ENCODE results near the gene OAS1.
"Not testable (repeated sequence)": the region's sequence is repeated elsewhere in the genome, so short reads cannot be mapped to it uniquely, and the experiment has no call there.

OAS1 gene

DNA sequence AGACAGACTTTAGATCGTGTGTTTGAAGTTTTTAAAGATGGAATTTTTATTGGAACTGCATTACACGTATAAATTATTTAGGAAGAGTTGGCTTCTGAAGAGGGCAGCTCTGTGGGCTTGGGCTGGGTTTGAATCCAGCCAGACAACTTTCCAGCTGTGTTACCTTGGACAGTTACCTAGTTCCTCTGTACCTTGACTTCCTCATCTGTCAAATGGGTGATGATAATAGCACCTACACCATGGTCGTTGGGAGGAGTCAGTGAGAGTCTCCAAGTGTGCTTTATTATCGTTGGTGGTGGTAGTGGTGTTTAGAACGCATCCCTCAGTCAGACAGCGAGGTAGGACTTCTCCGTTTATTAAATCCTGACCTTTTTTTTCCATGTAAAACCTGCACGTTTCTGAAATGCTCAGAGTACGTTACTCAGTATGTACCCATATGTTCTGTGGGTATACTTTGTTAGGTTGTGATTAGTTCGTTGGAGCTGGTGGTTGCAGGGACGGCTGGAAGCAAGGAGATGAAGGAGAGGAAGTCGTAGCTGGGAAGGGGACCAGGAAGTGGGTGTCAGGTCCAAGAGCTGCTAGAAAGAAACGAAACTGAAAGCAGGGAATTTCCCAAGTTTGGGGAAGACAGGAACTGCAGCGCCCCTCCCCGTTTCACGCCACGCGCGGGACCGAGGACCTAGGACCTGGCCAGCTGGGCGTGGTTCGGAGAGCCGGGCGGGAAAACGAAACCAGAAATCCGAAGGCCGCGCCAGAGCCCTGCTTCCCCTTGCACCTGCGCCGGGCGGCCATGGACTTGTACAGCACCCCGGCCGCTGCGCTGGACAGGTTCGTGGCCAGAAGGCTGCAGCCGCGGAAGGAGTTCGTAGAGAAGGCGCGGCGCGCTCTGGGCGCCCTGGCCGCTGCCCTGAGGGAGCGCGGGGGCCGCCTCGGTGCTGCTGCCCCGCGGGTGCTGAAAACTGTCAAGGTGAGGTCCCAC, 31.3 kb downstream of the OAS1 start, which contains the start of gene OAS3:
Gene OAS3 (plus strand): TSS at position 734 of the 979 bp plus-strand sequence. CDS start 57 bp downstream, at position 791.
- DNase-seq (ENCODE audit: low read depth in 2 of 2): peak; percentile 6 to 20

DNA sequence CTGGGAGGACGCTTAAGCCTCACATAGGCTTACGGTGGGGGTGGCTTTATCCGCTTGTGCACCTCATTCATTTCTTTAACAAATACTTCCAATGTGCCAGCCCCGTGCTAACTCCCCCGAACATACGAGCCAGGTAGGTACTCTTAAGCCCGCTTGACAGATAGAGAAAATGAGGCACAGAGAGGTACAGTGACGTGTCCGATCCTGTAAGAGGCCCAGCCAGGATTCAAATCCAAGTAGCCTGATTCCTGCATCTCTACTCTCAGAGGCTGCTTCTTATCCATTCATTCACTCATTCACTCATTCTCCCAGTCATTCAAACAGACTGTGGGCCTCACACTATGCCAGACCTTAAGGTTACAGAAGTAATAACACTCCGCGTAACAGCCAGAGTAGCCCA, 32.0 kb downstream of the OAS1 start:
- no peak for DNase-seq (ENCODE audit: low read depth in 2 of 2)

DNA sequence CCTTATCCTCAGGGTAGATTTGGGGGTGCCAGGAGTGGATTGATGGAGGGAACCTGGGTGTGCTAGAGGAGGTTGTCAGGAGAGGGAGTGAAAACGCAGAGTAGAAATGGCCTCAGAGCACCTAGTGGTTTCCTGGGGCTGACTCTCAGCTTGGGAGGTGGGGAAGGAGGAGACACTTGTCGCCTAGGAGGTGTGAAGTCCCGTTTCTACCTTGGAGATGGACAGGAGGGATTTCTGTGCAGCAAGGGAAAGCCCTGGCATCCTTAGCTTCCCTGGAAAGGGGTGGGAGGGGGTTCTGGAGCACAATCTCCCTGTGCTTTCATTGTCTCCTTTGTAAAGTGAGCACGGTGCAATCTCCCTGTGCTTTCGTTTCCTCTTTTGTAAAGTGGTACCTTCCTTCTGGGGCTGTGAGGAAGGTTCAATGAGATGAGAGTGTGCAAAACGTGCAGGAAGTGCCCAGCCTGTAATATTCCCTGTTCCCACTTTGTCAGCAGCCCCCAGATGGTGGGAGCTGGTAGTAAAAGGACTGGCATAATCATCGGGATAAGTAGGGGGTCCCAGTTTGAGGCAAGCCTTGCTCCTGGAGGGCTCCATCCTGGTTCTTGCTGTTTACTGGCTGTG, 33.1 kb downstream of the OAS1 start:
- DNase-seq (ENCODE audit: low read depth in 2 of 2): no peak

DNA sequence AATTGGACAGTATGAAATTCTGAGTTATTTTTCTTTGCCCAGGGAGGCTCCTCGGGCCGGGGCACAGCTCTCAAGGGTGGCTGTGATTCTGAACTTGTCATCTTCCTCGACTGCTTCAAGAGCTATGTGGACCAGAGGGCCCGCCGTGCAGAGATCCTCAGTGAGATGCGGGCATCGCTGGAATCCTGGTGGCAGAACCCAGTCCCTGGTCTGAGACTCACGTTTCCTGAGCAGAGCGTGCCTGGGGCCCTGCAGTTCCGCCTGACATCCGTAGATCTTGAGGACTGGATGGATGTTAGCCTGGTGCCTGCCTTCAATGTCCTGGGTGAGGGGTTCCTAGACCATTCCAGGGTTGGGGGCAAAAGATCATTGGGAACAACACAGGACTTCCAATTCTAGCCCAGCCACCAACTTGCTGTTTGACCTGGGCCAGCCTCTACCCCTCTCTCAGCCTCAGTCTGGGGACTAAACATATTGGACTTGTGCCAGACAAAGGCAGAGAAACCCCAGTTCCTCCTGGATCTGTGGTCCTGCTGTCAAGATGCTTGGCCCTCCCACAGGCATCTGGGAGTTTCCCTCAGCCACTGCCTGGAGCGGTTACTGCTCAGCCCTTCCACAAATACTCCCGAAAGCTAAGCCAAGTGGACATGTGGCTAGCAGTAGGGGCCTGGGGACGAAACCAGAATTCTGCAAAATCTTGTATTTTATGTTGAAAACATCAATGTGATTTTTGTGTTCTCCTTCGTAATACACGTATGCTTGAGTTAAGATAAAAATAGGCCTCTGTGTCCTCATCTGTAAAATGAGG, 35.0 kb downstream of the OAS1 start:
- no peak for DNase-seq (ENCODE audit: low read depth in 2 of 2)

DNA sequence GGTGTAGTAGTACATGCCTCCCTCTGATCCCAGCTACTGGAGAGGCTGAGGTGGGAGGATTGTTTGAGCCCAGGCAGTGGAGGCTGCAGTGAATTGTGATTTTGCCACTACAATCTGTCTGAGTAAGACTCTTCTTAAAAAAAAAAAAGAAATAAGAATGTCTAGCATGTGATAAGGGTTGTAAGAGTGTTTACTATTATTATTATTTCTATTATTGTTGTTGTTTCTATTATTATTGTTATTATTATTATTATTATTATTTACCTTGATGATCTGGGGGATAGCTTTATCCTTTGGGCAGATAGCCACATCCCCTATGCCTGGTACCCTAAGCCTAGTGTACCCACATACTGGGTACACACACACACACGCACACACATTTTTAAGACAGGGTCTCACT, 35.8 kb downstream of the OAS1 start:
- DNase-seq (ENCODE audit: low read depth in 2 of 2): no peak

DNA sequence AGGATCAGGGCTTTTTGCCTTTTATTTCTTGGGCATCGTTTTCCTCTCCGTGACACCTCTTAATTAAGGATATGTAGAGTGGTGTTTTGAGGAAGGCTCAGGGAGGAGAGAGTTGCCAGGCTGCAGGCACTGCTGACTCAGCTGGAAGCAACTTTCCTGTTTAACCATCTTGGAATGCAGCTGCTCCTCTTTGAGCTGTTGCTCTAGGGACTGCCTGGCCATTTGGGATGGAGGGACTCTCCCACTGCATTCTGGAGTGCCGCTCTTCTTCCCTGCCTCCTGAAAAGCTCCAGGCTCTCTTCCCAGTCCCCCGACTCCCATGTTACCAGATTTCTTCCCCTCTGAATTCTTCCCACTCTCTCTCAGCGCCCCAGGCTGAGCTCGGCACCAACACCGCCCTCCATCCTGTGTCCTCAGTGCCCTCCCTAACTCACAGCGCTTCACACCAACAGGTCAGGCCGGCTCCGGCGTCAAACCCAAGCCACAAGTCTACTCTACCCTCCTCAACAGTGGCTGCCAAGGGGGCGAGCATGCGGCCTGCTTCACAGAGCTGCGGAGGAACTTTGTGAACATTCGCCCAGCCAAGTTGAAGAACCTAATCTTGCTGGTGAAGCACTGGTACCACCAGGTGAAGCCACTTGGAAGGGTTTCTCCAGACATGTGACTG, 37.4 kb downstream of the OAS1 start:
- DNase-seq (ENCODE audit: low read depth in 2 of 2): no peak

DNA sequence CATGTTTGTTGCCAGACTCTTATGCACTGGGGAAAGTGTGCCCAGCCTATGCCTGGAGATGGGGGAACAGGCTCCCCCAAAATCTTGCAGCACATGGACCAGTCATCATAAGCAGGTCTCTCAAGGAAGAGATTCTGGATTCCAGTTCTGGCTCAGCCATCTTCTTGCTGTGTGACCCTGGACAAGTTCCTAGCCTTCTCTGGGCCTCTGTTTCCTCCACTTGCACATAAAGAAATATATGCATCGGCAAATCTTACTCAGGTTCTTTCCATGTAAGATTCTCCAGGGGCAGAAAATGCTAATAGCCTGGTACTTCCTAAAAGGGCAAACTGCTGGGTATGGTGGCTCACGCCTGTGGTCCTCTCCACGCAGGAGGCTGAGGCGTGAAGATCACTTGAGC, 38.8 kb downstream of the OAS1 start:
- no peak for DNase-seq (ENCODE audit: low read depth in 2 of 2)

DNA sequence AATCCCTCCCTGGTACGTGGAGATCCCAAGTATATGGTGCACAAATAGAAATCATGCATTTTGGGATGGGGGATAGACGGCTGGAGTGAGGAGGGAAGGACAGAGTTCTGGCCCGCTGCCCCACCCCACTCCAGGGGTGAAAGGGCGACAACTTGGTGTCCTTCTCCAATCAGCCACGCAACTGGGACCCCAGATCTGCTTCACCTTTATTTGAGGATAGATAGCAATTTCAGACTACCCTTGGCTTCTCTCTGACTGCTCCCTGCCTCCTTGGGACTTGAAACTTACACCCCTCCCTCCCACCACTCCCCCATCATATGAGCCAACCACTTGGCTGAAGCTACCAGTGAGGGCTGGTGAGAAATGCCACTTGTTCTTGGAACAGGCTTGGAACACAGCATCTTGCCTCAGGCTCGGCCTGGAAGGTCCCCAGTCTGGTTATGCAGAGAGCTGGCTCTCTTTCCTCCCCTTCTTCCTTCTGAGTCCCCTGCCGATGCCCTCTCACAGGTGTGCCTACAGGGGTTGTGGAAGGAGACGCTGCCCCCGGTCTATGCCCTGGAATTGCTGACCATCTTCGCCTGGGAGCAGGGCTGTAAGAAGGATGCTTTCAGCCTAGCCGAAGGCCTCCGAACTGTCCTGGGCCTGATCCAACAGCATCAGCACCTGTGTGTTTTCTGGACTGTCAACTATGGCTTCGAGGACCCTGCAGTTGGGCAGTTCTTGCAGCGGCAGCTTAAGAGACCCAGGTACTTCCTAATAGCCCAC, 39.7 kb downstream of the OAS1 start:
- DNase-seq (ENCODE audit: low read depth in 2 of 2): no peak

DNA sequence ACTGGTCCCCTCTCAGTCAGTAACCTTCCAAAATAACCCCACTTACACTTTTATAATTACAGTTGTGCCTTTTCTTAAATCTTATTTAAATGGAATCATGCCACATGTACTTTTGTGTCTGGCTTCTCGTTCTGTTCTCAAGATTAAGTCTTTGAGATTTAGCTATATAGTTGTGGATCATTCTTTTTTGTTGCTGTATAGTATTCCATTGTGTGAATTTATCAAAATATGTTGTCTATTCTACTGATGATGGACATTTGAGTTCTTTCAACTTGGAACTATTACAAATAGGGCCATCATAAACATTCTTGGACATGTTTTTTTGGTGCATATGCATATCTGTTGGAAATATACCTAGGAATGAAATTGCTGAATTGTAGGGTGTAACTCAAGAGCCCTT, 40.6 kb downstream of the OAS1 start:
- no peak for DNase-seq (ENCODE audit: low read depth in 2 of 2)

DNA sequence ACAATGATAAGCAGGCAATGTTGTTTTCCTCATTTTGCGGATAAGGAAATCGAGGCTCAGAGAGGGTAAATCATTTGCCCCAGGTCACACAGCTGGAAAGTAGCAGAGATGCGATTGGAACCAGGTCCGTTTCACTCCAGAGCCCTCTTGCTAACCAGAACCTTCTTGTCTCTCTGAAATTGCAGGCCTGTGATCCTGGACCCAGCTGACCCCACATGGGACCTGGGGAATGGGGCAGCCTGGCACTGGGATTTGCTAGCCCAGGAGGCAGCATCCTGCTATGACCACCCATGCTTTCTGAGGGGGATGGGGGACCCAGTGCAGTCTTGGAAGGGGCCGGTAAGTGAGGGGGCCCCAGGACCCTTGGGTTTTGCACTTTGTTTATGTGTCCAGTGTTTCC, 41.0 kb downstream of the OAS1 start:
- DNase-seq (ENCODE audit: low read depth in 2 of 2): no peak

DNA sequence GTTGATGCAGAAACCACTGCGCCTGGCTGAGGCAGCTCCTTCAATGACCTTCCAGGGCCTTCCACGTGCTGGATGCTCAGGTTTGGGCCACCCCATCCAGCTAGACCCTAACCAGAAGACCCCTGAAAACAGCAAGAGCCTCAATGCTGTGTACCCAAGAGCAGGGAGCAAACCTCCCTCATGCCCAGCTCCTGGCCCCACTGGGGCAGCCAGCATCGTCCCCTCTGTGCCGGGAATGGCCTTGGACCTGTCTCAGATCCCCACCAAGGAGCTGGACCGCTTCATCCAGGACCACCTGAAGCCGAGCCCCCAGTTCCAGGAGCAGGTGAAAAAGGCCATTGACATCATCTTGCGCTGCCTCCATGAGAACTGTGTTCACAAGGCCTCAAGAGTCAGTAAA, 42.0 kb downstream of the OAS1 start:
- DNase-seq (ENCODE audit: low read depth in 2 of 2): no peak

DNA sequence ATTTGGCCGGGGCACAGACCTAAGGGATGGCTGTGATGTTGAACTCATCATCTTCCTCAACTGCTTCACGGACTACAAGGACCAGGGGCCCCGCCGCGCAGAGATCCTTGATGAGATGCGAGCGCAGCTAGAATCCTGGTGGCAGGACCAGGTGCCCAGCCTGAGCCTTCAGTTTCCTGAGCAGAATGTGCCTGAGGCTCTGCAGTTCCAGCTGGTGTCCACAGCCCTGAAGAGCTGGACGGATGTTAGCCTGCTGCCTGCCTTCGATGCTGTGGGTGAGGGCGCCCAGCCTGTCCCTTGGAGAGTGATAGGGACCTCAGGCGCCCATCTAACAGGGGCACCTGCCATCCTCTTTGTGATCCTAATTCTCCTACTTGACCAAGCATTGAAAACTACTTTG, 43.9 kb downstream of the OAS1 start:
- DNase-seq (ENCODE audit: low read depth in 2 of 2): no peak

DNA sequence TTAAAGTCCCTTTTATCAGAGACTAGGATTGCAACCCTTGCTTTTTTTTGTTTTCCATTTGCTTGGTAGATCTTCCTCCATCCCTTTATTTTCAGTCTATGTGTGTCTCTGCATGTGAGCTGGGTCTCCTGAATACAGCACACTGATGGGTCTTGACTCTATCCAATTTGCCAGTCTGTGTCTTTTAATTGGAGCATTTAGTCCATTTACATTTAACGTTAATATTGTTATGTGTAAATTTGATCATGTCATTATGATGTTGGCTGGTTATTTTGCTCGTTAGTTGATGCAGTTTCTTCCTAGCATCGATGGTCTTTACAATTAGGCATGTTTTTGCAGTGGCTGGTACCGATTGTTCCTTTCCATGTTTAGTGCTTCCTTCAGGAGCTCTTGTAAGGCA, 50.4 kb downstream of the OAS1 start:
- DNase-seq (ENCODE audit: low read depth in 2 of 2): not testable (repeated sequence)

DNA sequence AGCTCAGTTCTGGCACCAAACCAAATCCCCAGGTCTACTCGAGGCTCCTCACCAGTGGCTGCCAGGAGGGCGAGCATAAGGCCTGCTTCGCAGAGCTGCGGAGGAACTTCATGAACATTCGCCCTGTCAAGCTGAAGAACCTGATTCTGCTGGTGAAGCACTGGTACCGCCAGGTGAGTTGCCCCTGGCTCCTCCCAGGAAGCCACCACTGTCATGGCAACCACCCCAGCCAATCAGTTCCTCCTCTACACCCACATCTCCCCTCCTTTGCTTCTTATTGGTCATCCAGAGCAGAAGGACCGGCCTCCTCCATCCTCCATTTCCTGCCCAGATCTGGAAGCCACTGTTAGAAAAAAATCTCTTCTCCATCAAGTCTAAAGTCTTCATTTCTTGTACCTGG, 54.3 kb downstream of the OAS1 start:
- DNase-seq (ENCODE audit: low read depth in 2 of 2): no peak

DNA sequence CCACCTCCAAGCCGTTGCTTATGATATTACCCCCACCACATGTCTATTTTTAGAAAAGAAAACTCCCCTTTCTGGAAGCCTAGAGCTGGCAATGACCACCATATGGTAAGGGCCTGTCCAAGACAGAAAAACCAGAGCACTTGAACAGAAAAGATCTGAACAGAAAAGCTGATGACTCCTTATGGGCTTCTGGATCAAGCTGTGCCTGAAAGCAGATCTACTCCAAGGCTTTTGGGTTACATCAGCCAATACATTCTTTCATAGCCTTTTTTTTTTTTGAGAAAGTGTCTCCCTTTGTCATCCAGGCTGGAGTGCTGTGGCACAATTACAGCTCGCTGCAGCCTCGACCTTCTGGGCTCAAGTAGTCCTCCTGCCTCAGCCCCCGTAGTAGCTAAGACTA, 54.8 kb downstream of the OAS1 start:
- DNase-seq (ENCODE audit: low read depth in 2 of 2): no peak

DNA sequence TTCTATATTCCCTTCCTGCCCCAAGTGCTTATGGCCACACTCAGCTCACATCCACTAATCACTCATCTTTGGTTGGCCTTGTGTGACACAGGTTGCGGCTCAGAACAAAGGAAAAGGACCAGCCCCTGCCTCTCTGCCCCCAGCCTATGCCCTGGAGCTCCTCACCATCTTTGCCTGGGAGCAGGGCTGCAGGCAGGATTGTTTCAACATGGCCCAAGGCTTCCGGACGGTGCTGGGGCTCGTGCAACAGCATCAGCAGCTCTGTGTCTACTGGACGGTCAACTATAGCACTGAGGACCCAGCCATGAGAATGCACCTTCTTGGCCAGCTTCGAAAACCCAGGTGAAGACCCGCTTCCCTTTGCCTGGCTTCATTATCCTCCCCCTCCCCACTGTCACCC, 55.8 kb downstream of the OAS1 start:
- no peak for DNase-seq (ENCODE audit: low read depth in 2 of 2)

DNA sequence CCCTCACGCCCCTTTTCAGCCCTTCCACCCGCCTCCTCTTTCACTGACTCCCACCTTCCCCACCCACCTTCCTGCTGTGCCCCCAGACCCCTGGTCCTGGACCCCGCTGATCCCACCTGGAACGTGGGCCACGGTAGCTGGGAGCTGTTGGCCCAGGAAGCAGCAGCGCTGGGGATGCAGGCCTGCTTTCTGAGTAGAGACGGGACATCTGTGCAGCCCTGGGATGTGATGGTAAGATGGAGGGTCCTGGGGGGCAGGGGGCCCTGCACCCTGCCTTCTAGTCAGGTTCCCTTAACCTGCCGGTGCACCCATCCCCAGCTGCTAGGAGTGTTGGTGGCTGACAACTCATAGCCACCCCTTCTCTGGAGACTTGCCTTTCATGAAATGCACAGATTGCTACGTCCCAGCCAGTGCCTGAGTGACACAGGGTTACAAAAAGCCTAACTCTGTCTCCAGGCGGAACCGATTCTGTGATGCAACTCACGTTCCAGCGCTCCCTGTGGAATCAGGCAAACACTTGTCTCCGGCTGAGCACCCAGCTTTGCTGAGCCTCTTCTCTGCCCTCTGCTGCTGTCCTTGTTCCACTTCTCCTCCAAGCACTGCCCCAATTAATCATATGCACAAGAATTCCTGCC, 56.6 kb downstream of the OAS1 start:
- DNase-seq (ENCODE audit: low read depth in 2 of 2): no peak

DNA sequence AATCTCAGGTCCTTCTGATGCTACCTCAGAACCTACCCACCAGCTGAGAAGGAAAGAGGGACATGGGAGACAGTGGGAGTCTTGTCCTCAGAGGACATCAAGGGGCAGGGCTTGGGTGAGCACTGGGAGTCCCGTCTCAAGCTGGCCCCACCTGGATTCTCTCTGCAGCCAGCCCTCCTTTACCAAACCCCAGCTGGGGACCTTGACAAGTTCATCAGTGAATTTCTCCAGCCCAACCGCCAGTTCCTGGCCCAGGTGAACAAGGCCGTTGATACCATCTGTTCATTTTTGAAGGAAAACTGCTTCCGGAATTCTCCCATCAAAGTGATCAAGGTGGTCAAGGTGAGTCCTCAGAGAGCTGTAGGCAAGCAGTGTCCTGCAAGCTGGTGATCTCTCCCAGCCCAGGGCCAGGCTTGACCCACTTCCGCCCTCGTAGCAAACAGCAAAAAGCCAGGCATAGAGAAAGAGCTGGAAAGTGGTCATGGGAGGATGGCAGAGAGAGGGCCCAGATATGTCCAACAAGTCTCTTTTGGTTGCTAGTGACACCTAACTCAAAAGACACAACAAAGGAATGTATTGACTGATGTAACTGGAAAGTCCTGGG, 57.4 kb downstream of the OAS1 start:
- no peak for DNase-seq (ENCODE audit: low read depth in 2 of 2)

DNA sequence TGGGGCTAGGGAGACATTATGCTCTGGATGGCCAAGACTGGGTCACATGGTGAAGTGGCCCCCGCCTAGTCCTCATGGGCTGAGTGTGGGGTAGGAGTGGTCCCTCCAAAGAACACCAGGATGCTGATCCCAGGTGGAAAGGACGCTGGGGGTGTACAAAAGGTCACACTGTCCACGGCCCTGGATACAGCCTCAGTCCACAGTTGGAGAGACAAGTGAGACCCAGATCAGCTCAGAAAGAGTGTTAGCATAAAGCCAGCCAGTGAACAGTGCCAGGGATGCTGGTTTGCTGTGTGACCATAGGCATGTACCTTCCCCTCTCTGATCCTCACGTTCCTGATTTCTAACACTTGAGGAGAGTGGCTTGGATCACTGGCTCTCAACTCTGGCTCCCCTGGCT, 58.2 kb downstream of the OAS1 start:
- DNase-seq (ENCODE audit: low read depth in 2 of 2): no peak

DNA sequence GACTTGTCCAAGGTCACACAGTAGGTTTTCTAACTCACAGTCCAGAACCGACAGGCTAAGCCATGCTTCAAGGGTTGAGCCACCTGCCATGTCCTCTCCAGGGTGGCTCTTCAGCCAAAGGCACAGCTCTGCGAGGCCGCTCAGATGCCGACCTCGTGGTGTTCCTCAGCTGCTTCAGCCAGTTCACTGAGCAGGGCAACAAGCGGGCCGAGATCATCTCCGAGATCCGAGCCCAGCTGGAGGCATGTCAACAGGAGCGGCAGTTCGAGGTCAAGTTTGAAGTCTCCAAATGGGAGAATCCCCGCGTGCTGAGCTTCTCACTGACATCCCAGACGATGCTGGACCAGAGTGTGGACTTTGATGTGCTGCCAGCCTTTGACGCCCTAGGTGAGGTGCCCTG, 58.9 kb downstream of the OAS1 start:
- DNase-seq (ENCODE audit: low read depth in 2 of 2): no peak

Measured in fibroblast of skin of left quadriceps (primary cell).